Neural cell (in vitro differentiated cells): ENCODE measurements around the gene IL15RA. TPM values are rescaled to one million over a fixed set of nuclear protein-coding genes. Genes with fewer than 3 reads are reported as not detected.
"Not testable (repeated sequence)": the region's sequence is repeated elsewhere in the genome, so short reads cannot be mapped to it uniquely, and the experiment has no call there.

Experiments used
- H2AFZ ChIP-seq: fragments of 200-600, 300-800 bp; sonication (generic), shearing (Covaris generic); 2 replicates; pipeline ENCODE4 v1.6.0; 2014; ENCODE audit warnings: low read depth, mild to moderate bottlenecking, antibody characterized with exemption, low read length, moderate library complexity
- H3F3A ChIP-seq: fragments of 200-600 bp; shearing (Covaris generic); 2 replicates; pipeline ENCODE4 v1.6.1; 2016; ENCODE audit warnings: mild to moderate bottlenecking, moderate library complexity, mixed read lengths, antibody characterized with exemption, low read length; ENCODE audit not compliant: insufficient read depth, poor library complexity, severe bottlenecking
- H3K27ac ChIP-seq: fragments of 200-600, 300-800 bp; sonication (generic), shearing (Covaris generic); 2 replicates; pipeline ENCODE4 v1.5.1; 2014; ENCODE audit warnings: mild to moderate bottlenecking, low read length, moderate library complexity
- H3K27me3 ChIP-seq: fragments of 300-800, 200-600 bp; sonication (generic), shearing (Covaris generic); 2 replicates; pipeline ENCODE4 v1.6.0; 2014; ENCODE audit warnings: mild to moderate bottlenecking, low read depth, low read length, moderate library complexity; ENCODE audit not compliant: insufficient read depth
- H3K36me3 ChIP-seq: fragments of 300-800, 200-600 bp; sonication (generic), shearing (Covaris generic); 2 replicates; pipeline ENCODE4 v1.5.1; 2014; ENCODE audit warnings: mild to moderate bottlenecking, antibody characterized with exemption, low read length, moderate library complexity; ENCODE audit not compliant: insufficient read depth
- H3K4me2 ChIP-seq: fragments of 300-800, 200-600 bp; sonication (generic), shearing (Covaris generic); 2 replicates; pipeline ENCODE4 v1.6.0; 2014; ENCODE audit warnings: mild to moderate bottlenecking, low read length
- H3K4me3 ChIP-seq: fragments of 300-800, 200-600 bp; sonication (generic), shearing (Covaris generic); 2 replicates; pipeline ENCODE4 v1.5.1; 2014; ENCODE audit warnings: mild to moderate bottlenecking, low read length, moderate library complexity
- H3K79me2 ChIP-seq: fragments of 200-600 bp; shearing (Covaris generic); replicated peaks from 2 replicates; pipeline ENCODE4 v1.6.0; 2014; ENCODE audit warnings: mild to moderate bottlenecking, low read length, moderate library complexity; ENCODE audit not compliant: insufficient read depth
- H3K9ac ChIP-seq: fragments of 300-800, 200-600 bp; sonication (generic), shearing (Covaris generic); 2 replicates; pipeline ENCODE4 v1.6.1; 2016; ENCODE audit warnings: mild to moderate bottlenecking, low read length, mixed read lengths
- H3K9me2 ChIP-seq: fragments of 200-600 bp; shearing (Covaris generic); 2 replicates; pipeline ENCODE4 v1.6.1; 2016; ENCODE audit warnings: mild to moderate bottlenecking, low read length, mixed read lengths; ENCODE audit not compliant: insufficient read depth
- H3K9me3 ChIP-seq: fragments of 200-600, 300-800 bp; sonication (generic), shearing (Covaris generic); 2 replicates; pipeline ENCODE4 v1.6.1; 2016; ENCODE audit warnings: mild to moderate bottlenecking, mixed run types, low read length, moderate library complexity, mixed read lengths
- H4K20me1 ChIP-seq: fragments of 200-600 bp; shearing (Covaris generic); 2 replicates; pipeline ENCODE4 v1.6.1; 2016; ENCODE audit warnings: mild to moderate bottlenecking, mixed run types; ENCODE audit not compliant: insufficient read depth
- CTCF ChIP-seq: fragments of 450-650 bp; IDR thresholded peaks from 2 replicates; pipeline ENCODE4 v1.5.1; 2014; ENCODE audit warnings: antibody characterized with exemption, mild to moderate bottlenecking, moderate library complexity; ENCODE audit not compliant: poor library complexity, severe bottlenecking
- EP300 ChIP-seq: fragments of 450-650 bp; conservative IDR thresholded peaks from 2 replicates; pipeline ENCODE4 v1.6.1; 2014; ENCODE audit warnings: antibody characterized with exemption, mild to moderate bottlenecking, moderate library complexity; ENCODE audit not compliant: poor library complexity, severe bottlenecking
- EZH2 ChIP-seq: fragments of 200-600, 300-800 bp; shearing (Covaris generic), sonication (generic); IDR thresholded peaks from 2 replicates; pipeline ENCODE4 v1.6.1; 2014; ENCODE audit warnings: antibody characterized with exemption, low read length, borderline replicate concordance, mild to moderate bottlenecking; ENCODE audit not compliant: insufficient read depth, poor library complexity, severe bottlenecking
- MXI1 ChIP-seq: fragments of 450-650 bp; conservative IDR thresholded peaks from 2 replicates; pipeline ENCODE4 v1.6.1; 2014; ENCODE audit warnings: antibody characterized with exemption, mild to moderate bottlenecking; ENCODE audit not compliant: poor library complexity, severe bottlenecking
- POLR2AphosphoS5 ChIP-seq: IDR thresholded peaks from 2 replicates; pipeline ENCODE4 v1.6.1; 2012
- RAD21 ChIP-seq: fragments of 450-650 bp; conservative IDR thresholded peaks from 2 replicates; pipeline ENCODE4 v1.6.1; 2014; ENCODE audit warnings: antibody characterized with exemption, mild to moderate bottlenecking, moderate library complexity
- REST ChIP-seq: IDR thresholded peaks from 2 replicates; pipeline ENCODE4 v1.6.1; 2012; ENCODE audit warnings: borderline replicate concordance
- SMC3 ChIP-seq: fragments of 450-650 bp; conservative IDR thresholded peaks from 2 replicates; pipeline ENCODE4 v1.6.1; 2014; ENCODE audit warnings: antibody characterized with exemption, mild to moderate bottlenecking, moderate library complexity; ENCODE audit not compliant: poor library complexity
- TAF1 ChIP-seq: IDR thresholded peaks from 2 replicates; pipeline ENCODE4 v1.6.1; 2012; ENCODE audit warnings: low read depth
- polyA plus RNA-seq: library from polyadenylated mRNA; depleted of rRNA; stranded (reverse); fragments of >200 nt; gene quantifications from 2 replicates; pipeline ENCODE4 v1.2.3, GENCODE V29; 2014

The IL15RA gene
- polyA plus RNA-seq, 1 donor from 2014 or later = not detected

- H3K27me3 ChIP-seq = no peaks in the 10 kb centered on the region
- H3K36me3 ChIP-seq = no peaks in the 10 kb centered on the region
- no peaks in the 10 kb centered on the region for H4K20me1 ChIP-seq
- H3K9me2 ChIP-seq = no peaks in the 10 kb centered on the region
- no peaks in the 10 kb centered on the region for H3F3A ChIP-seq
- H3K9ac ChIP-seq = no peak overlapping the region
- no peak overlapping the region for H3K4me2 ChIP-seq
- H3K9me3 ChIP-seq = no peaks in the 10 kb centered on the region
- no peaks in the 10 kb centered on the region for H3K79me2 ChIP-seq
- H2AFZ ChIP-seq = no peak overlapping the region
- no peak overlapping the region for H3K27ac ChIP-seq
- no peak overlapping the region for H3K4me3 ChIP-seq
- TF ChIP-seq REST = no peak
- no peak for TF ChIP-seq SMC3
- TF ChIP-seq POLR2AphosphoS5 = no peak
- no peak for TF ChIP-seq RAD21
- no peak for TF ChIP-seq CTCF
- no peak for TF ChIP-seq EZH2
- no peak for TF ChIP-seq MXI1
- no peak for TF ChIP-seq EP300
- no peak for TF ChIP-seq TAF1
These were observed 29.7 kb downstream of the IL15RA start for GRCh38 chr10:5947471-5948207.

- no peak overlapping the region for H3K27ac ChIP-seq
- no peak for TF ChIP-seq TAF1
- no peak for TF ChIP-seq POLR2AphosphoS5
- TF ChIP-seq EP300 = no peak
- no peak for TF ChIP-seq EZH2
- TF ChIP-seq REST = no peak
- TF ChIP-seq RAD21 = no peak
- TF ChIP-seq SMC3 = no peak
- TF ChIP-seq CTCF = no peak
- no peak for TF ChIP-seq MXI1
- H3F3A ChIP-seq = no peaks in the 10 kb centered on the region
- H3K36me3 ChIP-seq = no peaks in the 10 kb centered on the region
- H4K20me1 ChIP-seq = no peaks in the 10 kb centered on the region
- H3K9me3 ChIP-seq = no peaks in the 10 kb centered on the region
- H3K79me2 ChIP-seq = no peaks in the 10 kb centered on the region
- no peak overlapping the region for H3K4me2 ChIP-seq
- no peak overlapping the region for H3K9ac ChIP-seq
- no peaks in the 10 kb centered on the region for H3K9me2 ChIP-seq
- H3K4me3 ChIP-seq = no peak overlapping the region
- no peak overlapping the region for H2AFZ ChIP-seq
- no peaks in the 10 kb centered on the region for H3K27me3 ChIP-seq
These were observed 30.6 kb downstream of the IL15RA start for GRCh38 chr10:5946786-5947185.

GRCh38 chr10:5946419-5946775 is 30.9 kb downstream of the IL15RA start:
- H3K9me2 ChIP-seq, H3K4me3 ChIP-seq, H3K79me2 ChIP-seq, H2AFZ ChIP-seq, H3K27ac ChIP-seq, H3K36me3 ChIP-seq, H3K27me3 ChIP-seq, H3K4me2 ChIP-seq, H3K9ac ChIP-seq, H4K20me1 ChIP-seq, H3F3A ChIP-seq, H3K9me3 ChIP-seq: not testable (repeated sequence)
